ENCODE data around the gene REEP3.

REEP3 gene

DNA sequence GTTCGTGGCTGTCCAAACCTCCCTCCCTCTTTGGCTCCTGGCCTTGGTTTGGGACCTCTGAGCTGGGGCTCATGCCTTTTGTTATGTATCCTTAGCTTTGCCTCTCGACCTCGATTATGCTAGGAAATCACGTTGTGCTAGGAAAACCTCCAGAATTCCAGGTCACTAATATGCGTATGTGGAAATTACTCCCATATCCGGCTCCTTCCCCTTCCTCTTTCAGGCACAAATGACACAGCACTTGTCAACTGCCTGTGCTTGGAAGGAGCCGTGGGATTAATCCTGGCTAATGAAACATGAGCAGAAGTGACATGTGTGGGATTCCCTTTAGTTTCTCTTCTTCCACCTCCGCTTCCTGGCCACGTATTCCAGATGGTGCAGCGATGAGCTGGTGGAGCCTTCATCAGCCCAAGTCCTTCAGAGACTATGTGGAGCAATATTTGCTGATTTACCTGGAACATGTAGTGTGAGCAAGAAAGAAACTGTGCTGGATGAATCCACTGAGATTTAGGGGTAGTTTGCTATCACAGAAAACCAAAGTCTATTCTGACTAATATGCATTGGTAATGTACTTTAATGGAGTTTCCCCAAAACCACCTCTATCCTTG is 149.2 kb downstream of the REEP3 start:
- no peak for DNase-seq

DNA sequence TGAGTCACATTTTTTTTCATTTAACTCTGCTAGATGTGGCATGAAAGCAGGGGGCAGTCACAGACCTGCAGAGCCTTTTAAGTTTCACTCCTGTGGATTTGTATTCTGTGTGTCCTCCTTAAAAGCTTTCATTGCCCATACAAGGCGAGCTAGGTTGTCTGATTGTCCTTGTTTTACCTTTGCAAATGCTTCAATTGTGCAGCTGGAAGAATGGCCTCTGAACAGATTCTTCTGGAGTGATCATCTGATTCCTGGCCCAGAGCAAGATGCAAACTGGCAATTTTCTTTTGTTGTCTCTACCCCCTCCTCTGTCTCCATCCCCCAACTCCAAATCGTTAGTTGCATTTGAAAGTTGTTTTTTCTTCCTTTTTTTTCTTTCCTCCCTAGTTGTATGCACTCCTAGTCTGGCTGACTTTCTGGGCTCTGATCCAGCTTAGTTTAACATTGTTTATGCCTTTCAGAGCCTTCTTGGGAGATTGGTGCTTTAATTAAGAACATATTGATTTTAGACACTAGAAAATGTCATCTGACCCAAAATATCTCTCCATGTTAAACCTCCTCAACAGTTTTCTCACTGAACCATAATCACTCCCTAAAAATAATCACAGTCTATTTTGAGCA is 150.2 kb downstream of the REEP3 start:
- DNase-seq = no peak

DNA sequence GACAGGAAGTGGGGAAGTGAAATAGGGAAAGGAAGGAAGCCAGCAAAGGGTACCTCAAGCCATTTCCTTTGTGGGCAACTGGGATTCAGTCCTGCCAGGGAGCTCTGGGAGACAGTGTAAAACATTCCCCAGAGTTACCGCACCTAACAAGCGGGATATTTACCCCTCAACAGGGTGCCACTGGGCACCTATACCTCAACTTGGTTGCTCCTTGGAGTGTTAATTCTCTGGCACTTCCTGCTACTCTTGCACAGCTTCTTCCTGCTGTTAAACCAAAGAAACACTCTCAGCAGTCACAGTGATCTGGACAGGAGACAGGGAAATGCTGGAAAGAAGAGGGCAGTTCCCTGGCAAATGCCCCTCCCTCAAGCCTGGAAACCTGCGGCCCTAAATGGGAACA is 151.3 kb downstream of the REEP3 start:
- no peak for DNase-seq

DNA sequence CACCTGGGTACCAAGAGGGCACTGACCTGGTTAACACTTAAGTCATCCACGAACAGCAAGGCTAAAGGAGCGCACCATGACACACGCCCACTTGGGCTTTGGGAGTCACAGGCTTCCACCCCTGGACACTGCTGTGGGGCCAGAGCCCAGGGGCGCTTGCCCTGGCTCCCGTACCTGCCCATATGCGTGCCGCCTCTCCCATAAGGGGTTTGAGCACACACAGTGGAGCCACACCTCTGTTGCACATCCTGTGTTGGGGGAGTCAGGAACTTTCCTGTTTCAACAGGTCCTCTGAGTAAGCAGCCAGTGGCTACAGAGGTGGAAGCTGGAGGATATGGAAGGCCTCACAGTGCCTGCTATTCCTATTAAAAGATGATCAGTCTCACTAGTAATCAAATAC is 152.0 kb downstream of the REEP3 start:
- DNase-seq = no peak

DNA sequence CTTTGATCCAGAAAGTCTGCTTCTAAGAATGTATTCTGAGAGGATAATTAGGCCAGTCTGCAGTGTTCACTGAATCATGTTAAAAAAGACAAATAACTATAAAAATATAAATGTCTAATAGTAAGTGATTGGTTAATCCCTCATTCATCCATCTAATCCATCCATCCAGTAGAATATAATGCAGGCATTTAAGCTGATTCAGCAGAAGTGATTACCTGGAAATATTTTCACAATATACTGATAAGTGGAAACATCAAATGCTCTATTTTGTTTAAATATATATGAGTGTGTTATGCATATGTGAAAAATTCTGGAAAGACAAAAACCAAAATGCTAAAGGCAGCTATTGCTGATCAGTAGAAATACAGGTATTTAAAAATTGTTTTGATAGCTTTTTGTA is 152.6 kb downstream of the REEP3 start:
- DNase-seq = no peak

Measured in effector CD8-positive, alpha-beta T cell (primary cell).